GM19025 (cell line): ENCODE measurements around the gene IQCN.

Source experiments
- ATAC-seq: cut with Tn5 transposase; IDR thresholded peaks from one replicate; pipeline ENCODE4 v1.9.1; 2021; ENCODE audit warnings: mild to moderate bottlenecking, low read depth, moderate library complexity; ENCODE audit not compliant: unreplicated experiment

The IQCN gene

DNA sequence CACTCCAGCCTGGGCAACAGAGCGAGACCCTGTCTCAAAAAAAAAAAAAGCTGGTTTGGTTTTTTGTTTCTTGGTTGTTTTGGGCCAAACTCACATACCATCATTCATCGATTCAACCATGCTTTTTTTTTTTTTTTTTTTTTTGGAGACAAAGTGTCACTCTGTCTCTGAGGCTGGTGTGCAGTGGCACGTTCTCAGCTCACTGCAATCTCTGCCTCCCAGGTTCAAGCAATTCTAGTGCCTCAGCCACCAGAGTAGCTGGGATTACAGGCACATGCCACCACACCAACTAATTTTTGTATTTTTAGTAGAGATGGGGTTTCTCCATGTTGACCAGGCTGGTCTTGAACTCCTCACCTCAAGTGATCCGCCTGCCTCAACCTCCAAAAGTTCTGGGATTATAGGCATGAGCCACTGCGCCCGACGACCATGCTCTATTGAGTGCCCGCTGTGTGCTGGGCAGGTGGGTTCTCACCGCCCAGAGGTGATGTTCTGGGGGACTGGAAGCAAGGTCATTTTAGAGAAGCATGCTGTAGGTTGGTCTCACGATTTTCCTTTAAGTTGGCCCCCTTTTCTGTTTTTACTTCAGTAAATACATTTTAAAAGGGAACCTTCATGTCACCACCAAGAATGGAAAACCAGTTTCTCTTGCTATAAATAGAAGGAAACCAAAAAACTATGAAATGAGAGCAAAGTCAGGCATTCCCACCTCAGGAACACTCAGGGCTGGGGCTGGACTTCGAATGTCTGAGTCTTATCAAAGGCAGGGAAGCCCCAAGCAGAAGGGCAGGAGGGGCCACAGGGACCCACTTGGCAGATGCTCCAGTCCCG, 15.4 kb upstream of the IQCN start:
- no peak for ATAC-seq

DNA sequence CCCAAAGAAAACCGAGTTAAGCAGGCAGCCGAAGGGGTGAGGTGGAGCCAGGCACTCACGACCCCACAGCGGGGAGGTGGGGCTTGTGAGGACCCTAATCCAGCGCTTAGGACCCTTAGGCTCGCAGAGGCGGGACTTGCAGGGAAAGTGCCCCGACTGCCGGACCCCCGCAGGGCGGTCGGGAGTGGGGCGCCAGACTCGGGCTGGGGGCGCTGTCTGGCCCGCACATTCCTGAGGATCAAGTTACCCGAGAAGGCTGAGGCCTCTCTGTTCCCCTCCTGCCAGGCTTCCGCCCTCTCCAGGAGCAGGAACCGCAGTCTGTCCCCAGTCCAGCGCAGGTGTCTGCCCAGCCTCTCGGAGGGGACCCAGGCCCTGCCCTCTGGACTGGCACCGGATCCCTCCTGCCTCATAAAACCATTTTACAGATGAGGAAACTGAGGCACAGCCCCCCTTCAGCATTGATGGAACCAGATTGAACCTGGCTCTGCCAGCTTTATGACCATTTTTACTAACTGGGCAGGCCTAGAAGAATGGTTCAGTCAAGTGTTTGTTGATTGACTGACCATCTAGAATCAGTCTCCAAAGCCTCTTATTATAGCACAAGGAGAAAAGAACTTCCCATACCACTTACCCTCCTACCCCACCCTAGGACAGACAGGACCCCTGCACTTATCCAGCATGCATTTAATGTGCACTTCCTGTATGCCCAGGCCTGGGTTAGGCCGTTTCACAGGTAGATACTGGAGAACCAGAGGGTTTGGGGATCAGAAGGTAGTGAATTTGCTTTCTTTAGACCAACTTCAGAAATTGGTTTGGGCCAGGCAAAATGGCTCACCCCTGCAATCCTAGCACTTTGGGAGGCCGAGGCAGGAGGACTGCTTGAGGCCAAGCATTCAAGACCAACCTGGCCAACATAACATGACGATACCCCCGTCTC, 13.9 kb upstream of the IQCN start:
- ATAC-seq = no peak

DNA sequence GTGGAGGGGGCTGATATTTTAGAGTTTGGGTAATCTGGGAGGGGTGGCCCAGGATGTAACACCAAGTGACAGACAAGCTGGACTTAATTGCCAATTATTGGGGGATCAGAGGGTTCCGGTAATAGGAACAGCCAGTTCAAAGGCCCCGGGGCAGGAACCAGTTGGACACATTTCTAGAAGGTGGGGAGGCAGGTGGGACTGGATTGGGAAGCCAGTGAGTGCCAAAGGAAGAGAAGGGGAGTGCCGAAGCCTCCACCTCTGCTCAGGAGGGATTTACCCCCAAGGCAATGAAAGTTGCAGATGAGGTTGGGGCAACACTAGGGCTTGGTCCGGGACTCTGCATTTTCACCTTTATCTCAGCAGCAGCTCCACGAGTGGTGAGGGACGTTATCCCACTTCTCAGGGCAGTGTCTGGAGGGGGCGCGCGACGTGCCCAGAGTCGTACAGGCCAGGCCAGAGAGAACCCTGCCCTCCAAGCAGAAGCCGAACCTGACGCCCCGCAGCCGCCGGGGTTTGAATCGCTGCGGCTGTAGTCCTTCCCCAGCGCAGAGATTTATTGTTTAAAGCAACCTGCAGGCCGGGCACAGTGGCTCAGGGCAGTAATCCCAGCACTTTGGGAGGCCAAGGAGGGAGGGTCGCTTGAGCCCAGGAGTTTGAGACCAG, 12.9 kb upstream of the IQCN start:
- no peak for ATAC-seq

DNA sequence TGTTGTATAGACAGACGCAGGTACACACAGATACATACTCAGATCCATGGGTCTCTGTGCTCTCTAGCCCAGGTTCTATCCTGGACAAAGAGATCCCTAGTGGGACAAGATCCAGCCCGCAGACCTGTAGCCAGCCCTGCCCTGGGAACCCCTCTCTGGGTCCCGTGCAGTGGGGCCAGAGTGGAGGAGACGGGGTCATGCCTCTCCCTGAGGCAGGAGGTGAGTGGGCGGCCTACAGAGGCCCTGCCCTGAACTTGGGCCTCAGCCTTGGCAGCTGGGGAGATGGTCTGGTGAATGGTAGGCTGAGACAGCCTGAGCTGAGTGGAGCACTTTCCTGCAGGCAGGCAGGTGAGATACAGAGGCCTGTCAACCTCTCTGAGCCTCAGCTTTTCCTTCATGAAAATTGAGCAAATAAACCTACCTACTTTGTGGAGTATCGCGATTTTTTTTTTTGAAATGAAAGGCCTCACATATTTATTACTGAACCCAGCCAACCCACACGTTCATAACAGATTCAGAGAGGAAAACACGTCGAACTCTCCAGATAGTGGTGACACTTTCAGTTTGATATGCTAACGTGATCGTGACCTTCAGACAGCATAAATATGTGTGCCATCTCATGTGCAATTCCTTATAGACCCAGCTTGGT, 10.6 kb upstream of the IQCN start:
- no peak for ATAC-seq

DNA sequence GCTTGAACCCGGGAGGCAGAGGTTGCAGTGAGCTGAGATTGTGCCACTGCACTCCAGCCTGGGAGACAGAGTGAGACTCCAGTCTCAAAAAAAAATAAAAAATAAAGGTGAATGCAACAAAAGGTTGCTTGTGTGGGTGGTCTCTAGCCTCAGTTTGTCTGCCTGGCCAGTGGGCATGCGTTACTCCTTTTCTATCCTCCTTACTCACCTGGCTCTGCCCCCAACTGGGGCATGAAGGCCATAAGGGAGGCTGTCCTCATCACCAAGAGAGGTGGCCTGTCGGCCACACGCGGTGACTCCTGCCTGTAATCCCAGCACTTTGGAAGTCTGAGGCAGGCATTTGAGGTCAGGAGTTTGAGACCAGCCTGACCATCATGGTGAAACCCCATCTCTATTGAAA, 9.1 kb upstream of the IQCN start:
- no peak for ATAC-seq

DNA sequence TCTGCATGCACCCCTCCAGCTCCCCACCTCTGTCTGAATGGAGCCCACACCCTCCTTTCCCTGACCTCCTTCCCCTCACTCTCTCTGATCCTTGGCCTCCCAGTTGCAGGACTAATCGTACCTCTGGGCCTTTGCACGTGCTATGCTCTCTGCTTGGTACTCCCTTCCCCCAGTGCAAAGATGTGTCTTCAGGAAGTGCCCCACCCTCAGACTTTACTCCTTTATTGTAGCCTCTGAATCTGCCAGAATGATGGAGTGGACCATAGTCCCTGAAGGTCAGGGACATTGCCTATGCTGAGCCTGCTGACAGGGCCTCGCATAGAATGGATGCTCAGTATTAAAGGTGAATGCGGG, 8.5 kb upstream of the IQCN start:
- no peak for ATAC-seq

DNA sequence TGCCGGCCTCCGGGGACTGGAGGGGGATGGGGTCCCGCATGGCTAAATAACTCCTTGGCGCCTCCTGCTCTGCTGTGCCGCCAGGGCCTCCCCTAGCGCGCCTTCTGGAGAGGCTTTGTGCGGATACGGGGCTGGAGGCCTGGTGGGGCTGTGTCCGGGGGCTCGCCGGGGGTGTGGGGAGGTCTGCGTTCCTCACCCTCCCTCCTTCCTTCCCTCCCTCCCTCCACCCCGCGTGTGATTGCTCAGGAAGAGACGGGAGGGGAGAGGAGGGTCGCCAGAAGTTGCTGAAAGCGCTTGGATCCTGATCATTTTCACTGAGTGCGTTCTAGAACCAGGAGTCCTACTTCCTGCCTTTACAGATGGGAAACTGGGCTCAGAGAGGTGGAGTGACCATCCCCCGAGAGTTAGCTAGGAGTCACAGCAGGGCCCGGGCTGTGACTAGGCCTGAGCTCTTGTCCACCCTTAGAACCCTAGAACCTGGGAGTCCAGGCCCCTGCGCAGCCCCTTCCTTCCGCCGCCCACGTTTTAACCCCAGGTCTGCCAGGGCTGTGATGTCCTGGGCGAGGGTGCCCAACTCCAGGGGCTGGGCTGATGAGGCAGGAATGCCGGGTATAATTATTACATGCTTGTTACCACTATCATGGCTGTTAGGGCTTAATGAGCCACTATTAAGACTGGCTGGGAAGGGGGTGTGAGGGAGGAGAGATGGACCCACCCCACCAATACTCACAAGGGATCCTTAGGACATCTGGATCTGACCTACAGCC, 8.0 kb upstream of the IQCN start:
- no peak for ATAC-seq

DNA sequence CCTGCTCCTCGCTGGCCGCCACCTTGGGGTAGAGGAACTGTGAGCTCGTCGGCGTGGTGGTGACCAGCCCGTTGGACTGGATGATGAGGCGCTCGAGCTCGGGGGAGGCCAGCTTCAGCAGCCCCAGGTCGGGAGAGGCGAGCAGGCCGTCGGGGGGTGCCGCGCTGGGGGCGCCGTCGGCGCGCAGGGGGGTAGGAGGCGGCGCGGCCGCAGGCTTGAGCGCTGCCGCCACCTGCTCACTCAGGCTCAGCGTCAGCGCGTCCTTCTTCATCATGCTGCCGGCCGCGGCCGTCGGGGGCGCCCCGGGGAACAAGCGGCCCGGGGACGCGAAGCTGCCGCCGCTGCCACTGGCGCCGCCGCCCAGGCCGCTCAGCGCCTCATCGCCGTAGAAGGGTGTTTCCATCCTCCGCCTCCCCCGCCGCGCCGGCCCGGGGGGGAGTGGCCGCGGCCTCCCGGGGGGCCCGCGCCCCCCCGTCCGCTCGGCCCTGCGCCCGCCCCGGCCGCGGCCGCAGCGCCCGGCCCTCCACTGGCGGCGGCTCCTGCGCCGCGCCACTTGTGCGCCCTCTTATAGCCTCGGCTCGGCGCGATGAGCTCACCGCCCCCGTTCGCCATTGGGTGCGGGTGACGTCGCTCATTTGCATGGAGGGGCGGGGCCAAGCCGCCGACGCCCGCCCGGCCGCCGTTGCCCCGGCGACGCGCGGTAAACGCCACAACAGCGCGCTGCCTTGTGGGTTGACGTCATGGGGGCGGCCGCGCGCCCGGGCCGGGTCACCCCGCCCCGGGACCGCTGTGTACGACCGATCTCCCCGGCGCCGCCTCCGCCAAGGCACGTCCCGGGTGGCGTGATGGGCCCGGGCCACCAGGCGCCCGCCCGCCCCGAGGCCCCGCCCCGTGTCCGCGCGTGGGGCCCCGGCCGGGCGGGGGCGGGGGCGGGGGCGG, 7.1 kb upstream of the IQCN start, which contains the start of gene JUND:
Gene JUND, minus strand, starts transcription at position 541 of the 939 bp plus-strand sequence. Its CDS starts 138 bp downstream, at position 403.
- ATAC-seq = peak; percentile 62

DNA sequence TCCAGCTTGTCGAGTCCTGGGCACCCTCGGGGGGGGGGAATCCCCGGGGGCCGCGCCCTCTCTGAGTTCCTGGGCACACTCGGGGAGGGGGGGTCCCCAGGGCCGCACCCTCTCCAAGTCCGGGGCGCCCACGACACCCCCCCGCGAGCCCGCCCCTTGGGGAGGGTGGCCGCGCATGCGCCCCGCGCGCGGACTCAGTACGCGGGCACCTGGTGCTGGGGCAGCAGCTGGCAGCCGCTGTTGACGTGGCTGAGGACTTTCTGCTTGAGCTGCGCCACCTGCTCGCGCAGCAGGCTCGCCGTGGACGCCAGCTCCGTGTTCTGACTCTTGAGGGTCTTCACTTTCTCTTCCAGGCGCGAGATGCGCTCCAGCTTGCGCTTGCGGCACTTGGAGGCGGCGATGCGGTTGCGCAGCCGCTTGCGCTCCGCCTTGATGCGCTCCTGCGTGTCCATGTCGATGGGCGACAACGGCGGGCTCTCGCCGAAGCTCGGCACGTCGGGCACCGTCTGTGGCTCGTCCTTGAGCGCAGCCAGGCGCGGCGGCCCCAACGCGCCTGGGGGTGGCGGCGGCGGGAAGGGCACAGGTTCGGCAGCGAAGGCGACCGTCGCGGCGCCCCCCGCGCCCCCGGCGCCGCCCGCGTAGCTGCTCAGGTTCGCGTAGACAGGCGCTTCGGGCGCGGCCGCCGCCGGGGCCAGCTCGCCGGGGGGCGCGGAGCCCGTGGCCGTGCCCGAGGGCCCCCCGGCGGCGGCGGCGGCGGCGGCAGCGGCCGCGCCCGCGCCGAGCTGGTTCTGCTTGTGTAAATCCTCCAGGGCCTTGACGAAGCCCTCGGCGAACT, 6.2 kb upstream of the IQCN start:
- peak; percentile 11 for ATAC-seq

DNA sequence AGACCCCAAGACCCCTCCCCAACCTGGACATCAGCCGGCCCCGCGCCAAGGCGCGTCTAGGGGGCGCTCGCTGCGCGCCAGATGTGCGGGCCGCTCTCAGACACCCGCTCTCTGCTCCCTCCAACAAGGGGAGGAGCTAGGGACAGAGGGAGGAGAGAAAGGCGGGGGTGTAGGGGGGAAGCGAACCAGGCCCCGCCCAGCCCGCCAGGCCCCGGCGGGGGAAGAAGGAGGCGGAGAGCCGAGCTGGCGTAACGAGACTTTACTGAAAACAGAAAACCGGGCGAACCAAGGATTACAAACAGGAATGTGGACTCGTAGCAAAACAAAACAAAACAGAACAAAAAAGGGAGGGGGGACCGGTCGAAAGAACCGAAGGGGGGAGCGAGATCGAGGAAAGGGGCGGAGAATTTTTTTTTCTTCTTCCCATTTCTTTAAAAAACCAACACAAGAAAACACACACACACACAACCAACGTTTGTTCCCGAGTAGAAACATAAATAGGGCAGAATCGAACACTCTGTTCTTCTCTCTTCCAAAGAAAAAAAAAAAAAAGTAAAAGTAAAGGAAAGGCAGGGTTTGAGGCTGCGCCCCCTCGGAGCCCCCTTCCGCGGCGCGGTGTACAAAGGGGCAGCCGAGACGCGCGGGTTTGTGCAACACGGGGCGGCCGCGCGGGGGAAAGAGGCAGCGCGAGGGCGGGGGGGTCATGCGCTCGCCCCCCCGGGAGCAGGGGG, 5.4 kb upstream of the IQCN start:
- no peak for ATAC-seq

DNA sequence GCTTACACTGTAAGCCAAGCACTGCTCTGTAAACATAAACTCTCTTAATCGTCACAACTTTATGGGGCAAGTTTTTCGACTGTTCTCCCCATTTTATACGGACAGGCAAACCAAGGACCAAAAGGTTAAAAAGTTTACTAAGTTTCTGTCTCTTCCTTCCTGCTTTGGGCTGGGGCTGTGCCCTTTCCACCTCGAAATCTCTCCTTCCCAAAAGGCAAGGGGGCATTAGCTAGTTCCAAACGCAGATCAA, 4.9 kb upstream of the IQCN start:
- no peak for ATAC-seq

DNA sequence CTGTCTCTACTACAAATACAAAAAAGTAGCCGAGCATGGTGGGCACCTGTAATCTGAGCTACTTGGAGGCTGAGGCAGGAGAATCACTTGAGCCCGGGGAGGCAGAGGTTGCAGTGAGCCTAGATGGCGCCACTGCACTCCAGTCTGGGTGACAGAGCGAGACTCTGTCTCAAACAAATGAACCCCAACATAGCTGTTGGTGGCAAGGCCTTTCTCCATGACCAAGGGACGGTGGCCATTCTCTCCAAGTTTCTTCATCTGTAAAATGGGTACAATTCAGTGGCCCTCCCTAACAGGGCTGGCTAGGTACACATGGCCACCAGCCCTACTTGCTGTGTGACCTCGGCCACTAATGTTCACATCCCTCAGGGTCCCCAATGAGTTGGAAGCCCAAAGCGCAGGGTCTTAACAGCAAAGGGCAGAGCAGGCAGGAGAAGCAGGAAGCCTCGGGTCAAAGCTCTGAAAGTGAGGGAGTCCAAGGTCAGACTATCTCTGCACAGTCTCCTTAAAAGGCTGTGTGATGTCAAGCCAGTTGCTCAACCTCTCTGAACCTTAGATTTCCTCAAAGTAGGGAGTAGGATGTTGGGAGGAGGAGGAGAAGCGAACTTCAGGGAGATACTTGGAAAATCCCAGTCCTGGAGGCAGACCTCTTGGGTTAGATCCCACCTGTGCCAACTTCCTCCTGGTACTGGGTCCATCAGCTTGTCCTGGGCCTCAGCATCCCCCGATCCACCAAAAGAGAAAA, 4.4 kb upstream of the IQCN start:
- ATAC-seq = no peak

DNA sequence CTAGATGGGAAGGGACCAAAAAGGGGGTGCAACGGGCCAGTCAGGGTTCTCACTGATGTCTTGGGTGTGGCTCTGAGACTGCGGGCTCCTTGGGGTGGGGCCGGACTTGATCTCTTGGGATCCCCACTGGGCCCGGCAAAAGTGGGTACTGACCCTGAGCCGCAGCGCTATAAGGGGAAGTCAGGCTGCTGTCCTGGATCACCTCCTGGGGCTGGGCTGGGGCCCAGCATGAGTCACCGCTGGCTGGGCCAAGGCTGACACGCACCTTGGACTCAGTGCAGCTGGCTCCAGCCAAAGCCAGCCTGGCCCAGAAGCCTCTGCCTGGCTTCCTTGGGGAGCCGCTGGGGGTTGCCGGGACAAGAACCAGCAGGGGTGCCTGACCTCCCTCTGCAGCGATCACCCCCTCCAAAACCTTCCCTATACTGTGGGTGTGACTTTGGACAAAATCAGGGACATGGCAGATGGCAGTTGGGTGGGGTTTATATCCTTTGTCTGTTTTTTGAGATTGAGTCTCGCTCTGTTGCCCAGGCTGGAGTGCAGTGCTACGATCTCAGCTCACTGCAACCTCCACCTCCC, 617 bp upstream of the IQCN start:
- no peak for ATAC-seq

DNA sequence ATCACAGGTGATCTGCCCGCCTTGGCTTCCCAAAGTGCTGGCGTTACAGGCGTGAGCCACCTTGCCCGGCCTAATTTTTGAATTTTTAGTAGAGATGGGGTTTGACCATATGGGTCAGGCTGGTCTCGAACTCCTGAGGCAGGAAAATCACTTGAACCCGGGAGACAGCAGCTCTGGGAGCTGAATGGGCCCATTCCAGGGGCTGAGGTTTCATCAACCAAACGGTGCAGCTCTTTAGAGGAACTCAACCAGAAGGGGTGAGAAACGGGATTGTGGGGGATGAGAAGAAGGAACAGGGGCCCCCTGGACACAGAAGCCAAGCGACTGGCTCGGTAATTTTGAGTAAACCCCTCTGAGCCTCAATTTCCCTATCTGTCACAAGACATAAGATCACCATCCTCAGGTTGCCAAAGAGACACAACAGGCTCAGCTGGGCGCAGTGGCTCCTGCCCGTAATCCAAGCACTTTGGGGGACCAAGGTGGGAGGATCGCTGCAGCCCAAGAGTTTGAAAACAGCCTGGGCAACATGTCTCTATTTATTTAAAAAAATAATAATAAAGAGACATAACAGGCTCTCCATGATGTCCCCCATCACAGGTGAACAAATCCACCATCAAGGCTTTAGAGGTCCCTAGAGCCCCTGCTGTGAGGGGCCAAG, 562 bp downstream of the IQCN start:
- ATAC-seq = no peak

DNA sequence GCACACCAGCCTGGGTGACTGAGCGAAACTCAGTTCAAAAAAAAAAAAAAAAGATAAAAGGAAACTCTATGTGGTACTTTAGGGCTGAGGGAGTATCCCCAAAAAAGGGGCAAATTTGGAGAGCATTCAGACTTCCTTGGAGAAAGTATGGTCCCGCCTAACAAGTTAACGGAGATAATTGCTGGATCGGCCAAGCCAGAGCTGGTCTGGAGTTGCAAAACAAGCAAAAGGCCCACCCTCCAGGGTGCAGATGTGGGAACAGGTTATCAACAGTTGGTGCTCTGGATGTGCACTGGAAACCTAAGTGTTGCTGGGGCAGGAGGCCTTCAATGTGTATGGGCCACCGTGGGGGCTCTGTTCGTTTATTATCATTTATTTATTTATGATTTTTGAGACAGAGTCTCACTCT, 2.8 kb downstream of the IQCN start:
- no peak for ATAC-seq

DNA sequence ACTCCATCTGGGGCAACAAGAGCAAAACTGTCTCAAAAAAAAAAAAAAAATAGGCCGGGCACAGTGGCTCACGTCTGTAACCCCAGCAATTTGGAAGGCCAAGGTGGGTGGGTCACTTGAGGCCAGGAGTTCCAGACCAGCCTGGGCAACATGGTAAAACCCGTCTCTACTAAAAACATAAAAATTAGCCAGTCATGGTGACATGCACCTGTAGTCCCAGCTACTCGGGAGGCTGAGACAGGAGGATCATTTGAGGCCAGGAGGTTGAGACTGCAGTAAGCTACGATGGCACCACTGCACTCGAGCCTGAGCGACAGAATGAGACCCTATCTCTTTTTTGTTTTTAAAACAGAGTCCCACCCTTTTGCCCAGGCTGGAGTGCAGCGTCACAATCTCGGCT, 3.9 kb downstream of the IQCN start:
- ATAC-seq = no peak
